AG04450 (cell line): ENCODE data around the gene PSTPIP2. TPM values are rescaled to one million over a fixed set of nuclear protein-coding genes. Genes with fewer than 3 reads are reported as not detected.

ENCODE experiments used
- polyA plus RNA-seq: library from polyadenylated mRNA; depleted of rRNA; stranded (reverse); fragments of >200 nt; gene quantifications from 2 replicates; pipeline ENCODE4 v1.2.3, GENCODE V29; 2011; rRNA removed
- small RNA-seq: library from RNA; depleted of rRNA; stranded (forward); fragments of <200 nt; gene quantifications from one replicate; pipeline ENCODE3, GENCODE V24; 2012; ENCODE audit warnings: low read depth; ENCODE audit not compliant: insufficient read length

Gene PSTPIP2
- polyA plus RNA-seq, 1 experiment = 12.6 TPM

Small RNAs within 50 kb of the gene (small RNA-seq; reads per million reads assigned to genes)
- gene RN7SKP26 (not detected), gene RNU6-1278P (not detected), gene RNY4P37 (not detected)

Other genes with a start within 250 kb of the PSTPIP2 start
- 1.5 and 1.6 TPM in 2 replicates for gene SIGLEC15, start 246.6 kb downstream of the PSTPIP2 start, polyA plus RNA-seq
- gene EPG5, start 104.9 kb downstream of the PSTPIP2 start, polyA plus RNA-seq = 49.5 and 51.5 TPM in 2 replicates
- gene ATP5F1A, start 26.0 kb upstream of the PSTPIP2 start, polyA plus RNA-seq = 805 and 937 TPM in 2 replicates
- 35.8 and 39.8 TPM in 2 replicates for gene HAUS1, start 32.1 kb upstream of the PSTPIP2 start, polyA plus RNA-seq